Loucy (cell line): ENCODE data around the gene AFF1.

Experiments used
- CTCF ChIP-seq: fragments of 200-600 bp; sonication (generic); conservative IDR thresholded peaks from 2 replicates; pipeline ENCODE4 v1.5.1; 2014; ENCODE audit warnings: mild to moderate bottlenecking, antibody characterized with exemption, low read length
- EZH2phosphoT487 ChIP-seq: fragments of 200-600 bp; IDR thresholded peaks from 2 replicates; pipeline ENCODE4 v1.6.1; 2018; ENCODE audit warnings: antibody characterized with exemption, mild to moderate bottlenecking, moderate library complexity, borderline replicate concordance

- TF ChIP-seq CTCF = no peak
- no peak for TF ChIP-seq EZH2phosphoT487
Measured at GRCh38 chr4:87019898-87020297, 85.1 kb downstream of the AFF1 start.
